GM13977 (cell line): ENCODE data around the gene CRYGC.

ENCODE experiments used
- DNase-seq: peaks from one replicate; pipeline ENCODE4 v3.0.0; 2012; ENCODE audit warnings: low spot score
- in situ Hi-C: fragments of 300-500 bp; cut with MboI; formaldehyde crosslinking; loops from one replicate; pipeline ENCODE4 v1.12.0; 2022; ENCODE audit warnings: low sequenced_read_pairs, low pct_unique_long_range_greater_than_20kb, mixed read lengths, inconsistent platforms; ENCODE audit not compliant: unreplicated experiment
- TF ChIP-seq, protein P1 (sequence below): IDR thresholded peaks from 2 replicates; pipeline ENCODE4 v1.5.1; 2012; ENCODE audit warnings: mild to moderate bottlenecking, control low read depth; ENCODE audit not compliant: insufficient read depth; ENCODE audit errors: extremely low read depth, missing control alignments

Gene CRYGC

DNA sequence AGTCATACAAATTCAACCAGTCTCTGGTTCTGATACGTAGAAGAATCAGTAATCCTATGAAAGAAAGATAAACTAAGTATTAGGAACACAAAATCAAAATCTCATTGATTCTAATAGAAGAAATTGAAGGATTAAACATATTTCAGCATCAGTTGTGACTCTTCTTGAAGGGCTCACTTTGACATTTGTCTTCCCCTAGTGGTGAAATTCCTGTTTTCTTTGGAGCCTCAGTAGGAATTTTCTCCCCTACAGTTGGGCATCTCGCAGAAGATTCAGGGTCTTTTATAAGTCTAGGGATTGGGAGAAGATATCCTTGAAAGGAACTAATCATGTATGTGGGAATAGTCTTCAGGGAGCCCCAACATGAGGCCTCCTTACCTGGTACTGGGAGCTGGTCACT is 19.2 kb upstream of the CRYGC start:
- DNase-seq: no peak
- TF ChIP-seq, protein P1, sequence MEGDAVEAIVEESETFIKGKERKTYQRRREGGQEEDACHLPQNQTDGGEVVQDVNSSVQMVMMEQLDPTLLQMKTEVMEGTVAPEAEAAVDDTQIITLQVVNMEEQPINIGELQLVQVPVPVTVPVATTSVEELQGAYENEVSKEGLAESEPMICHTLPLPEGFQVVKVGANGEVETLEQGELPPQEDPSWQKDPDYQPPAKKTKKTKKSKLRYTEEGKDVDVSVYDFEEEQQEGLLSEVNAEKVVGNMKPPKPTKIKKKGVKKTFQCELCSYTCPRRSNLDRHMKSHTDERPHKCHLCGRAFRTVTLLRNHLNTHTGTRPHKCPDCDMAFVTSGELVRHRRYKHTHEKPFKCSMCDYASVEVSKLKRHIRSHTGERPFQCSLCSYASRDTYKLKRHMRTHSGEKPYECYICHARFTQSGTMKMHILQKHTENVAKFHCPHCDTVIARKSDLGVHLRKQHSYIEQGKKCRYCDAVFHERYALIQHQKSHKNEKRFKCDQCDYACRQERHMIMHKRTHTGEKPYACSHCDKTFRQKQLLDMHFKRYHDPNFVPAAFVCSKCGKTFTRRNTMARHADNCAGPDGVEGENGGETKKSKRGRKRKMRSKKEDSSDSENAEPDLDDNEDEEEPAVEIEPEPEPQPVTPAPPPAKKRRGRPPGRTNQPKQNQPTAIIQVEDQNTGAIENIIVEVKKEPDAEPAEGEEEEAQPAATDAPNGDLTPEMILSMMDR: no peak
- in situ Hi-C loops: no loop called here

DNA sequence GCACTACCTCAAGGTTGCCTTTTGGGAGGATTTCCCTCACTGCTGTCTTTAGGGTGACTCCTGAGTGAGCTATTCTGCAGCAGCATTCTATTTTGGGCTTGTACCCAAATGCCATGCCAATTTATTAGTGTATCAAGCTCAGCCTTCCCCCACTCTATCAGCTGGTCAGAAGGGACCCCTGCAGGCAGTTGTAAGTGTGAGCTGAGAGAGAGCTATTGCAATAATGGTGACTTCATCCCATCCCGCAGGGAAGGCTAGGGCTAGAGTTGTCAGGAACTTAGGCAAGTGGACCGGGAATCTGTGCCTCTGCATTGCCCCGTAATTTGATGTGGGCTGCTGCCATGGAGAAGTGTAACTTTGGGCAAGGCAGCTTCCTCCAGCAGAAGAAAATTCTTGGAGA is 18.1 kb upstream of the CRYGC start:
- DNase-seq: no peak
- in situ Hi-C loops: no loop called here
- TF ChIP-seq, protein P1: no peak

DNA sequence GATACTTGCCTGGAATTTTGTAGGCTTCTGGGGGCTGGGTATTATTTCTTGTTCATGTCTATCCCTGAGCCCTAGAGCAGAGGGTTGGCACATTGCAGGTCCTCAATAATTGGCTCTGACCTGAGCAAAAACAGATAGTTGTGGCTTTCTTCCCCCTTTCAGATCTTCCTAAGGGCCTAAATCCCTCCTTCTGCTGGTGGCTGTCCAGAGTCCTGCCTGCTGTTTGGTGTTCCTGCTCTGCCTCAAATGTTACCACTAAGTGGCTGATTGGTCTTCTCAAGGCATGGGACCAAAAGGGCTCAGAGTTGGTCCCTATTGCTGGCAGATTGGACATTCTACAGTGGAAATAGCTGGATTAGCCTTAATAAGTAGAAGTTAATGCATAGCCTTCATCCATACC is 17.4 kb upstream of the CRYGC start:
- DNase-seq: no peak
- in situ Hi-C loops: no loop called here
- TF ChIP-seq, protein P1: no peak

DNA sequence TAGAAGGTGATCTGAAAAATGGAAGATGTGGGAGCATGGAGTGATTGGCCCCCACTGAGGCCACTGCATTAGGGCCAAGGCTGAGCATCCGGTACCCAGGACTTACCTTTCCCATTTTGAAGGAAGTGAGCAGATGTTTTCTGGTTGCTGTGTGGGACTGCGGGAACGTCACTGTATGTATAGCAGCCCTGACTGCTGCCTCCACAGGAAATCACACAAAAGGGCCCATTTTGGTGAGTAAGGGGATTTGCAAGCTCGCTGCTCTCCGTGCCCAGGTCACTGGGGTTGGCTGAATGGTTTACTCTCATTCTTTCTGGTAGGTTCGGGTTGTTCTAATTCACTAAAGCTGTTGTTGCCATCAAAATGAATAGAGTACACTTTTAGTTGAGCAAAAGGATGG is 16.4 kb upstream of the CRYGC start, which contains the start of gene CRYGB:
TSS of gene CRYGB (minus strand) at position 153 of the 400 bp plus-strand sequence. CDS start at position 115, 38 bp downstream.
- in situ Hi-C loops: no loop called here
- DNase-seq: no peak
- TF ChIP-seq, protein P1: no peak

DNA sequence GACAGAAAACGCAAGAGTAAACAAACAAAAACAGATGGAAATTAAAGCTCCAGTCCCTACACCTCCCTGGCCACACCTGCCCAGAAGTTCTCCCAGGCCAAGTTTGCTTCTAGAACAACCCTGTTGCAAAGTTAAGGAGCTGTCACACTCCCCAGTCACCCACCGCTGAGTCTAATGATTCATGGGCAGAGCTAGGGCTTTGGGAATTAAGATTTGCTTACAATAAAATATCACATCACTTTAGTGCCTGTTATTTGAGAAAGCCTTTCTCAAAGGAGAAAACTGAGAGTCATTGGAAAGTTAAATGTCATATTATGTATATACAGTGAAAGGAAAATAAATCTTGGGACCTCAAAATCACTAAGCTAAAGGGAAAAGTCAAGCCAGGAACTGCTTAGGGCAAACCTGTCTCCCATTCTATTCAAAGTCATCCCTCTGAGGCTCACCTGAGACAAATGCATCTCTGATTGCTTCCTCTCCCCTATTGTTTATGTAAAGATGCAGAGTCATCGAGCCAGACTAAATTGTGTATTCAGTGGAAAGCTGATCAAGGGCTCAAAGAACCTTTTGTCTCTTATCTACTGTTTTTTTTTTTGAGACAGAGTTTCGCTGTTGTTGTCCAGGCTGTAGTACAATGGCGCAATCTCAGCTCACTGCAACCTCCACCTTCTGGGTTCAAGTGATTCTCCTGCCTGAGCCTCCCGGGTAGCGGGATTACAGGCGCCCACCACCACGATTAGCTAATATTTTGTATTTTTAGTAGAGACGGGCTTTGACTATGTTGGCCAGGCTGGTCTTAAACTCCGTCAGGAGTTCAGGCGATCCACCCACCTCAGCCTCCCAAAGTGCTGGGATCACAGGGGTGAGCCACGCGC is 13.5 kb upstream of the CRYGC start:
- in situ Hi-C loops: no loop called here
- TF ChIP-seq, protein P1: no peak
- no peak for DNase-seq

DNA sequence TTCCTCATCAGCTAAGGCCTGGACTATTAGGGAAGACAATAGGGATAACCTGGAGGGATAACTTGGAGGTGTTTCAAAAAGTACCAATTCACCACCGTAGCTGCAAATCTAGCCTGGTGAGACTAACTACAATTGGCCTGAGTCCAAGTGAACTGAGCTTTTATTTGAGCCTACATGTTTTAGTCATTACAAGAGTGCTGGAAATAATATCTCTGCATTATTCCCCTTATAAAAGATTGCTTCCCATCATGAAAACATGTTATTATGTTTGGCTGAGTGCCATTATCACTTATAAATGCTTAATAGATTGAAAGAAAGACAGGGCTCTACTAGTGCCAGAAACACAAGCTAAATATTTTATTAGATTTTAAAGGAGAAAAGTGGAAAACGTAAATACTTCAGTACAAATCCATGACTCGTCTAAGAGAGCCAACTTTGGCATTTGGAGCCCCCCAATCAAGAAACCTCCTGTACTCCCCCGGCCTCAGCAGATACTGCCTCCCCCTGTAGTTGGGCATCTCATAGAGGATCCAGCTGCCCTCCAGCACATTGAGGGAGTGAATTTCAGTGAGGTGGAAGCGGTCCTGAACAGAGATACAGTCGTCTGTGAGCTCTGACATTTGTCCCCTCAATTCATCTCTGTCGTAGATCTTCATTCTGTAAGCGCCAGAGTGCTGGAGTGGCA is 12.8 kb upstream of the CRYGC start:
- in situ Hi-C loops: no loop called here
- no peak for DNase-seq
- TF ChIP-seq, protein P1: no peak
